ENCODE measurements around the gene TMPRSS11E. TPM values are rescaled to one million over a fixed set of nuclear protein-coding genes. Genes with fewer than 3 reads are reported as not detected.
"Not testable (repeated sequence)": the region's sequence is repeated elsewhere in the genome, so short reads cannot be mapped to it uniquely, and the experiment has no call there.

The TMPRSS11E gene, protein sequence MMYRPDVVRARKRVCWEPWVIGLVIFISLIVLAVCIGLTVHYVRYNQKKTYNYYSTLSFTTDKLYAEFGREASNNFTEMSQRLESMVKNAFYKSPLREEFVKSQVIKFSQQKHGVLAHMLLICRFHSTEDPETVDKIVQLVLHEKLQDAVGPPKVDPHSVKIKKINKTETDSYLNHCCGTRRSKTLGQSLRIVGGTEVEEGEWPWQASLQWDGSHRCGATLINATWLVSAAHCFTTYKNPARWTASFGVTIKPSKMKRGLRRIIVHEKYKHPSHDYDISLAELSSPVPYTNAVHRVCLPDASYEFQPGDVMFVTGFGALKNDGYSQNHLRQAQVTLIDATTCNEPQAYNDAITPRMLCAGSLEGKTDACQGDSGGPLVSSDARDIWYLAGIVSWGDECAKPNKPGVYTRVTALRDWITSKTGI
- total RNA-seq: not detected

DNA sequence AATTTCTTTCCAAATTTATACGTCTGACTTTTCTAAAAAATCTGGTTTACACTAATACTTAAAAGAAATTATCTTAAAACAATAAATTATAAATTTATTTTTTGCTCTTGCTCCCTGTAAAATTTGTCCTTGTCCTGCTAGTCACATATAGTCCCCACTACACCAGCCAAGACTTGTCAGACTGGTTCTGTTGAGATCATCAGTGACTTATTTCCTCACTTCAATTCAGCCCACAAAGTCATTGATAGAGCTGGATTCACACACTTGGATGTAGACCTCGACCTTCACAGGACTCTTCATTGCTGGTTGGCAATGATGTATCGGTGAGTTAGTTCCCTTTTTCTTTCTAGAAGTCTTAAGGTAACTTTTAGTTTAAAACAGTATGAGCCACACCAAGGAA lies at the start of gene TMPRSS11E:
Gene TMPRSS11E (plus strand): TSS at position 263 of the 400 bp plus-strand sequence. CDS start 50 bp downstream, at position 313.
- intact Hi-C loops (cut with DNase I): no loop called here
- DNase-seq (ENCODE audit: low spot score) (no peak), ATAC-seq (no peak)

DNA sequence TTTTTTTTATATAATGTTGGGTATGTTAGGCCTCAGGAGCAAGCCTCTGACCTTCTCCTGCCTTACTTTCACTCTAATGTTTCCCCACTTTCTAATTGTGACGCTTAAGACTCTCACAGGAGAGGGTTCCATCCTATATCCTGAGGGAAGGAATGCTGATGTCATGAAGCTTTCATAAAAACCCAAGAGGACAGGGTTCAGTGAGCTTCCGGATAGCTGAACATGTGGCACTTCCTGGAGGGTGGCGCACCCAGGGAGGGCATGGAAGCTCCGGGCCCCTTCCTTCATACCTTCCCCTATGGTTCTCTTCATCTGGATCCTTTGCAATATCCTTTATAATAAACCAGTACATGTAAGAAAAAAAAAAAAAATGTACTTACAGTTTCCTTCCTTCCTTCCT lies 48.0 kb upstream of the TMPRSS11E start:
- no peak for ATAC-seq
- intact Hi-C loops (cut with DNase I): no loop called here
- no peak for DNase-seq (ENCODE audit: low spot score)

- ATAC-seq (no peak), DNase-seq (ENCODE audit: low spot score) (no peak)
- intact Hi-C loops (cut with DNase I): no loop called here
Measured at GRCh38 chr4:68401231-68401630, 46.0 kb upstream of the TMPRSS11E start.

GRCh38 chr4:68404153-68404552 lies 43.1 kb upstream of the TMPRSS11E start:
- DNase-seq (ENCODE audit: low spot score): no peak
- intact Hi-C loops (cut with DNase I): no loop called here
- no peak for ATAC-seq

DNA sequence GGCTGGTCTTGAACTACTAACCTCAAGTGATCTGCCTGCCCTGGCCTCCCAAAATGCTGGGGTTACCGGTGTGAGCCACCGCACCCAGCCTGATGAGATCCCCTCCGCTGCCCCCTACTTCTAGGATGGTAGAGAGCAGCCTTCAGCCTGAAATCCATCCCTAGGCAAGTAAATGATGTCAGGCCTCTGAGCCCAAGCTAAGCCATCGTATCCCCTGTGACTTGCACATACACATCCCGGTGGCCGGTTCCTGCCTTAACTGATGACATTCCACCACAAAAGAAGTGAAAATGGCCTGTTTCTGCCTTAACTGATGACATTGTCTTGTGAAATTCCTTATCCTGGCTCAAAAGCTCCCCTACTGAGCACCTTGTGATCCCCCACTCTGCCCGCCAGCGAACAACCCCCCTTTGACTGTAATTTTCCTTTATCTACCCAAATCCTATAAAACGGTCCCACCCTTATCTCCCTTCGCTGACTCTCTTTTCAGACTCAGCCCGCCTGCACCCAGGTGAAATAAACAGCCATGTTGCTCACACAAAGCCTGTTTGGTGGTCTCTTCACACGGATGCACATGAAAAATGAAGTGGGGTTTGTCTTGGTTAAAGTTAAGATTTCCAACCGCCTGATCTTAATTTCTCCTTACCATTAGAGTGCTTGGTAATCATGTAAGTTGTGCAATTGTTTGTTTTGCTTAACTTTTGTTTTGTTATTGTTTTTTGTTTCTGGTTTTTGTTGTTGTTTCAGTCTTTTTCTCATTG lies 41.4 kb upstream of the TMPRSS11E start:
- intact Hi-C loops (cut with DNase I); DNase-seq (ENCODE audit: low spot score); ATAC-seq: not testable (repeated sequence)

GRCh38 chr4:68406479-68406859 lies 40.8 kb upstream of the TMPRSS11E start:
- intact Hi-C loops (cut with DNase I): no loop called here
- ATAC-seq (no peak), DNase-seq (ENCODE audit: low spot score) (no peak)

GRCh38 chr4:68407015-68407867 lies 40.0 kb upstream of the TMPRSS11E start:
- ATAC-seq; intact Hi-C loops (cut with DNase I); DNase-seq (ENCODE audit: low spot score): not testable (repeated sequence)

GRCh38 chr4:68407868-68408190 lies 39.4 kb upstream of the TMPRSS11E start:
- DNase-seq (ENCODE audit: low spot score) (no peak), ATAC-seq (no peak)
- intact Hi-C loops (cut with DNase I): no loop called here

- intact Hi-C loops (cut with DNase I): no loop called here
- no peak for DNase-seq (ENCODE audit: low spot score)
- no peak for ATAC-seq
Measured at GRCh38 chr4:68410149-68410548, 37.1 kb upstream of the TMPRSS11E start.

- intact Hi-C loops (cut with DNase I): no loop called here
- DNase-seq (ENCODE audit: low spot score) (no peak), ATAC-seq (no peak)
Measured at GRCh38 chr4:68410643-68411042, 36.6 kb upstream of the TMPRSS11E start.

DNA sequence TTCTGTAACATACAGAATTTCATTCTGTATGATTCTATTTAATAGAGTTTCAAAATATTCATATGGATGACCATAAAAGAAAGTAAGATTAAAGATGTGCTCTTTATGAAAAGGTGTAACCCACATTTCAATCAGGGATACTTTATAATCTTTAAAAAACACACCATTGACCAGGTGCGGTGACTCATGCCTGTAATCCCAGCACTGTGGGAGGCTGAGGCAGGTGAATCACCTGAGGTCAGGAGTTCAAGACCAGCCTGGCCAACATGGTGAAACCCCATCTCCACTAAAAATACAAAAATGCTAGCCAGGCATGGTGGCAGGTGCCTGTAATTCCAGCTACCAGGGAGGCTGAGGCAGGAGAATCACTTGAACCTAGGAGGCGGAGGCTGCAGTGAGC lies 35.2 kb upstream of the TMPRSS11E start:
- intact Hi-C loops (cut with DNase I); ATAC-seq; DNase-seq (ENCODE audit: low spot score): not testable (repeated sequence)

DNA sequence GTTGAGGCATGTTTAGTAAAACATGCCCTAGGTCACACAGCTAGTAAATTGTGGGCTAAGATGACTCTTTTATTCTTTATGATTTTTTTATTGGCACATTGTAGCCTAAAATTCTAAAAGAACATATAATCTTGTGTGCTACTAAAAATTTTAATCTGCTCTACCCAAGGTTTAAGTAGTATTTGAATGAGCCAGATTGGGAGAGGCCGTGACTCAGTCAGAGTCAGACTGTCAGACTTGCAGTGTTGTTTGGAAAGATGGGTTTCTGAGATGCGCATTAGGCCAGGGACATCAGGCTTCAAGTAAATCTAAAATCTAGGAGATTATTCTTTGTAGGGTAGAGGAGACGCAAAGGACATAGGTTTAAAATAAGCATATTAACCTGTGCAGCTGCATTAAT lies 30.7 kb upstream of the TMPRSS11E start:
- intact Hi-C loops (cut with DNase I): no loop called here
- DNase-seq (ENCODE audit: low spot score) (no peak), ATAC-seq (no peak)

DNA sequence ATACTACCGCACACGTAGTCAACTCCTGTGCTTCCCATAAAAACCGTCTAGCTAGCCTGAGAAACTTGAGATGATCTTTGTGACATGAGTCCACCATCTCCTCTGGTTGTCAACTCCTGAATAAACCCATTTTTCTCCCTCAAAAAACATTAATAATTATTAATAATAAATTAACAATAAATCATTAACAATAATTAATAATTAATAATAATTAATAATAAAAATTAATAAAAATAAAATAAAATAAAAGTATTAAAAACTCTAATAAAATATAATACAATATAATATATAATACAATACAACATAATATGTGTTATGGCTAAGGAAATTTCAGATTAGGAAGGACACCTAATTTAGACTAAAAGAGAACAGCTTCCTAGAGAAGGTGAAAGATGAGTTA lies 20.7 kb upstream of the TMPRSS11E start:
- intact Hi-C loops (cut with DNase I): no loop called here
- no peak for DNase-seq (ENCODE audit: low spot score)
- ATAC-seq: no peak

GRCh38 chr4:68430337-68430736 lies 16.9 kb upstream of the TMPRSS11E start:
- ATAC-seq: no peak
- intact Hi-C loops (cut with DNase I): no loop called here

GRCh38 chr4:68432320-68432719 lies 14.9 kb upstream of the TMPRSS11E start:
- intact Hi-C loops (cut with DNase I): no loop called here
- ATAC-seq: no peak
- DNase-seq (ENCODE audit: low spot score): no peak

More at GRCh38 chr4:68430337-68430736, 16.9 kb upstream of the TMPRSS11E start:
- DNase-seq (ENCODE audit: low spot score): no peak

DNA sequence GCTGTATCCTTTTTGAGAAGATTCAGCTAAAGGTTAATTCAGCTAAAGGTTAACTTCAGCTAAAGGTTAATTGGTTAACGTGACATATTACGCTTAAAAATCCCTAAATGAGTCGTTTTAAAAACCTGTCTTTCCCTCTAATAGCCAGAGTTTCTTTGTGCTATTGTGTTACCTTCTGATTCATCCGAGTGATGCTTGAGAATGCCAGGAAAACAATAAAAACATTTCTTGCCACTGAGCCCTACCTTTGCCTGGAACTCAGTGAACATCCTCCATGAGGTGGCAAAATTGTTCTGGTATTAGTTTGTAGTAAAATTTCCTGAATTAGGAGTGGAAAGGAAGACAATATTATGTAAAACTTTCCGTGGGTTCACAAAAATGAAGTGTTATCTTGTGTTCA lies 13.7 kb upstream of the TMPRSS11E start:
- intact Hi-C loops (cut with DNase I): no loop called here
- DNase-seq (ENCODE audit: low spot score) (no peak), ATAC-seq (no peak)

GRCh38 chr4:68434277-68434676 lies 13.0 kb upstream of the TMPRSS11E start:
- ATAC-seq (no peak), DNase-seq (ENCODE audit: low spot score) (no peak)
- intact Hi-C loops (cut with DNase I): no loop called here

GRCh38 chr4:68434836-68435235 lies 12.4 kb upstream of the TMPRSS11E start:
- intact Hi-C loops (cut with DNase I): no loop called here
- no peak for ATAC-seq
- no peak for DNase-seq (ENCODE audit: low spot score)

DNA sequence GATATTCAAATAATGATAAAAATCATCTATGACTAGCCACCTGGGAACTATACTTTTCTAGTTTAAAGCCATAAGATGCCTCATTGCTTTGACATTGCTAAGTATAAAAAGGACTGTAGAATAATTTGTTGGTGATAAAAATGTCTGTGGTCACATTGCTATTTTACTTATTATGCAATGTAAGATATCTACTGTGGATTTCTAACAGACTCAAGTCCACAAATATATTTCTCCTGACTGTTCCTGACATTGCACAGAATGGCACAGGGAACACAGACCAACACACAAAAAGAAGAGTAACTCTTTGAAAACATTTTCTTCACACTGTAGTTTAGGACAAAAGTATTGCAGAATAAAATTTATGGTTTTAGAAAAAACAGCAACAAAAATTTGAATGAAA lies 2.2 kb upstream of the TMPRSS11E start:
- ATAC-seq (no peak), DNase-seq (ENCODE audit: low spot score) (no peak)
- intact Hi-C loops (cut with DNase I): no loop called here

Data from sciatic nerve (tissue), 2 donors.